HG03558 (cell line): ENCODE measurements around the gene ZC3H12D.
A peak's percentile ranks its signal among the peaks of the same experiment; 100 is the strongest.
"Not testable (repeated sequence)": the region's sequence is repeated elsewhere in the genome, so short reads cannot be mapped to it uniquely, and the experiment has no call there.

ENCODE experiments used
- ATAC-seq: cut with Tn5 transposase; IDR thresholded peaks from one replicate; pipeline ENCODE4 v1.9.1; 2021; ENCODE audit warnings: moderate number of reproducible peaks; ENCODE audit not compliant: unreplicated experiment; ENCODE audit errors: extremely low read depth

ZC3H12D gene

GRCh38 chr6:149484733-149485700 is at the start of gene ZC3H12D:
ZC3H12D (minus strand) TSS chr6:149485014; CDS start chr6:149474543, 10,471 bp downstream.
- peak; percentile 26 for ATAC-seq

DNA sequence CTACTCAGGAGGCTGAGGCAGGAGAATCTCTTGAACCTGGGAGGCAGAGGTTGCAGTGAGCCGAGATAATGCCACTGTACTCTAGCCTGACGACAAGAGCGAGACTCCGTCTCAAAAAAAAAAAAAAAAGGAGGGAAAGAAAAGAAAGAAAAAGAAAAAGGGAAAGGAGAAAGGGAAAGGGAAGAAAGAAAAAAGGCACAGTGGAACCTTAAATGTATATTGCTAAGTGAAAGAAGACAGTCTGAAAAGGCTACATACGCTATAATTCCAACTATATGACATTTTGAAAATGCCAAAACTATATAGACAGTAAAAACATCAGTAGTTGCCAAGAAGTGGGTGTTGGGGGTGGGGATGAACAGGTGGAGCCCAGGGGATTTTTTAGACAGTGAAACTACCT is 44.8 kb upstream of the ZC3H12D start:
- ATAC-seq = no peak

GRCh38 chr6:149515494-149515893 is 30.7 kb upstream of the ZC3H12D start:
- ATAC-seq = no peak

GRCh38 chr6:149513915-149514314 is 29.1 kb upstream of the ZC3H12D start:
- ATAC-seq = no peak

GRCh38 chr6:149510793-149511512 is 26.1 kb upstream of the ZC3H12D start:
- no peak for ATAC-seq

GRCh38 chr6:149508485-149508884 is 23.7 kb upstream of the ZC3H12D start:
- no peak for ATAC-seq

- ATAC-seq = no peak
These were observed 19.1 kb upstream of the ZC3H12D start for GRCh38 chr6:149503872-149504271.

DNA sequence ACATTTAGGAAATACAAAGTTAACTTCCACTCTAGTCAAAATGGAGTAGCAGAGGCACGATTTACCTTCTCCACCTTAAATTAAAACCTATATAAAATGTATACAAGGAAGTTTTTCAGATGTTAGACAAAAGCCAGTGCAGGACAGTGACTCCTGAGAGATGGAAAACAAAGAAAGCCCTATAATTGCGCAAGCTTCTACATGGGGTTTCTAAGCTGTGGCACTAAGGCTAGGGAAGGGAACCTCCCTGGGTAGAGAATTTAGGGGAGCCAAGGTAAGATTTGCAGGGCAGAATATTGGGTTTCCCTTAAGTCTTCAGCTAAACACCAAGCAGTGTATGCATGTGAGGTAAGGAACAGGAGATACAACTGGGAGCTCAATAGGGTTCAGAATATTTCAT is 18.5 kb upstream of the ZC3H12D start:
- ATAC-seq = no peak

- ATAC-seq = no peak
These were observed 17.0 kb upstream of the ZC3H12D start for GRCh38 chr6:149501768-149502167.

- no peak for ATAC-seq
These were observed 16.4 kb upstream of the ZC3H12D start for GRCh38 chr6:149501201-149501600.

GRCh38 chr6:149500096-149500495 is 15.3 kb upstream of the ZC3H12D start:
- no peak for ATAC-seq

DNA sequence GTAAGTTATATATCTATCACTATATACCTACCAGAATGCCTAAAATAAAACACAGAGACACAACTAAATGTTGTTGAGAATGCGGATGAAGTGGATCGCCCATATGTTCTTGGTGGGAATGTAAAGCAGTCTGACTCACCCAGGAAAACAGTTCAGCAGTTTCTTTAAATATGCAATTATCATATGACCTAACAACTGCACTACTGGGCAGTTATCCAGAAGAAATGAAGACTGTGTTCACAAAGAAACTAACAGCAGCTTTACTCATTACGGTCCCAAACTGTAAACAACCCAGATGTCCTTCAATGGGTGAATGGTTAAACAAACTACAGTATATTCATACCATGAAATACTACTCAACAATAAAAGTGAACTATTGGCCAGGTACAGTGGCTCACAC is 14.3 kb upstream of the ZC3H12D start:
- ATAC-seq = no peak

GRCh38 chr6:149497365-149497764 is 12.6 kb upstream of the ZC3H12D start:
- ATAC-seq = no peak

GRCh38 chr6:149496597-149496996 is 11.8 kb upstream of the ZC3H12D start:
- ATAC-seq = not testable (repeated sequence)

- ATAC-seq = not testable (repeated sequence)
These were observed 10.7 kb upstream of the ZC3H12D start for GRCh38 chr6:149495349-149496016.

DNA sequence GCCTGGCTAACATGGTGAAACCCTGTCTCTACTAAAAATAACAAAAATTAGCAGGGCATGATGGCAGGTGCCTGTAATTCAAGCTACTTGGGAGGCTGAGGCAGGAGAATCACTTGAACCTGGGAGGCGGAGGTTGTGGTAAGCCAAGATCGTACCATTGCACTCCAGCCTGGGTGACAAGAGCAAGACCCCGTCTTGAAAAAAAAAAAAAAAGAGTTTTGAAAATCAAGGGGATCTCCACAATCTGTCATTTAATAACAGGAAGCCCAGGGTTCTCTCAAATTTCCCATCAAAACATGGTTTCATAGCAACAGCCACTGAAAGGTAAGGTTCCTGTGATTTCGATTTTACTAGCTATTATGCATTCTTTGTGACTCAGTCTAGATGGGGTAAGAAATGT is 10.0 kb upstream of the ZC3H12D start:
- ATAC-seq = peak; percentile 74

GRCh38 chr6:149493761-149494320 is 9.0 kb upstream of the ZC3H12D start:
- no peak for ATAC-seq

GRCh38 chr6:149492798-149493343 is 8.1 kb upstream of the ZC3H12D start:
- ATAC-seq = no peak

- ATAC-seq = no peak
These were observed 5.2 kb upstream of the ZC3H12D start for GRCh38 chr6:149489967-149490366.

- ATAC-seq = no peak
These were observed 4.0 kb upstream of the ZC3H12D start for GRCh38 chr6:149488815-149489214.
